CD4-positive, alpha-beta T cell treated with Interleukin-10 for 1 hour (primary cell): ENCODE data around the gene SDE2.
"Not testable (repeated sequence)": the region's sequence is repeated elsewhere in the genome, so short reads cannot be mapped to it uniquely, and the experiment has no call there.

ENCODE experiments used
- DNase-seq: peaks from one replicate; pipeline ENCODE4 v3.0.0-alpha.2; 2020

The SDE2 gene

GRCh38 chr1:225999227-225999911, at the start of gene SDE2:
Gene SDE2, minus strand, starts transcription at chr1:225999343. Its CDS starts 31 bp downstream, at chr1:225999312.
- DNase-seq: peak; percentile 100

DNA sequence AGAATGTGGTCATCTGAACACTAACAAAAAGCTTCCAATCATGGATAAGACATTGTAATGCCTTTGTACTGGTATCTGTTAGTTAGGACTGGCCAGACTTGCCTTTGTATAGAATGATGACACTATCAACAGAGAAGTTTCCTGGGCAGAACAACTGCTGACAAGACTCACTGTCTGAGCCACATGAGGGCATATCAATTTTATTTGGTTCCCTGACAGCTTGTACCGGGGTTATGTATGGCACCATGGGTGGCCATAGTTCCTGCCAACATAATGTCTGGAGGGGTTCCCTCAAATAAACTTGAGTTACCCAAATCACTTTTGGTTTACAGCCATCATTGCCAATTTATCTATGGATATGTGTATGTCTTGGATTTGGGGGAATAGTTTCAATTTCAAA, 49.7 kb upstream of the SDE2 start:
- no peak for DNase-seq

GRCh38 chr1:226047495-226047894, 48.4 kb upstream of the SDE2 start:
- DNase-seq: no peak

- DNase-seq: no peak
Observed at GRCh38 chr1:226046240-226046639, 47.1 kb upstream of the SDE2 start.

- DNase-seq: no peak
Observed at GRCh38 chr1:226044514-226045101, 45.5 kb upstream of the SDE2 start.

DNA sequence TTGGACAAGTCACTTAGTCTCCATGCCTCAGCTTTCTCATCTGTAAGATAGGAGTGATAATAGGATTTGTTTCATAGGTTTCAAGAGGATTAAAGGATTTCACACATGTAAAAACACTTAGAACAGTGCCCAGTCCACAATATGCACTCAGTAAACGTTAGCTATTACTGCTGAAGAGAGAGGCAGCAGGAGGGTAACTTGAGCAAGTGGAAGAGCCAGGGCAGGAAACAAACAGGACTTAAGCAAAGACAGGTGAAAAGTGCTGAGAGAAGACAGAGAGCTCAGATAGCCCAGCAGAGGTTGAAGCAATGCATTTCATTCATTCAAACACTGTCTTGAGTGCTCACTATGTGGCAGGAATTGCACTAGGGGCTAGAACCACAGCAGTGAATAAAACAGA, 42.3 kb upstream of the SDE2 start:
- no peak for DNase-seq

GRCh38 chr1:226038661-226039060, 39.5 kb upstream of the SDE2 start:
- DNase-seq: no peak

DNA sequence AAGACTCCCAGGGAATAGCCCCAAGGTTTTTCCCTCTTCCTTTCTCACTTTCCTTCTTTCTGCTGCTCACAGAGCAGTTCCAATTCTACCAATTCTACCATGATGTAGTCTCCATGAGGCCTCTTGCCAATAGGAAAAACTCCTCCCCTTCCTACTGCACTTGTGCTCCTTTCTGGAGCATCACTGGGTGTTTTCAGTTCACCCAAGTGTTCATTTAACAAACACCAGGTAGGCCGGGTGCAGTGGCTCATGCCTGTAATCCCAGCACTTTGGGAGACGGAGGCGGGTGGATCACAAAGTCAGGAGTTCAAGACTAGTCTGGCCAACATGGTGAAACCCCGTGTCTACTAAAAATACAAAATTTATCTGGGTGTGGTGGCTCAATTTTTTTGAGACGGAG, 36.8 kb upstream of the SDE2 start:
- no peak for DNase-seq

DNA sequence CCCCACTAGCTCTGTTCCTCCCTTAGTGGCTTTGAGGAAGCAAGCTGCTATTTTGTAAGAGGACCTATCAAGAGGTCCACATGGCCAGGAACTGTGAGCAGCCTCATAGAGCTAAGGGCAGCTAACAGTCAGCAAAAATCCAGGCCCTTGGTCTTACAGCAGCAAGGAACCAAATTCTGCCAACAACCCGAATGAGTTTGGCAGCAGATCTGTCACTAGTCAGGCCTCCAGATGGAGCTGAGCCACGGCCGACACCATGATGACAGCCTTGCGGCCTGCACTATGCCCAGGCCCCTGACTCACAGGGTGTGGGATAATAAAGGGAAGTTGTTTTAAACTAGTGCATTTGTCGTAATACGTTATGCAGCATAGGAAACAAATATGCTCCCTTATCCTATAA, 35.3 kb upstream of the SDE2 start:
- DNase-seq: peak; percentile 26

DNA sequence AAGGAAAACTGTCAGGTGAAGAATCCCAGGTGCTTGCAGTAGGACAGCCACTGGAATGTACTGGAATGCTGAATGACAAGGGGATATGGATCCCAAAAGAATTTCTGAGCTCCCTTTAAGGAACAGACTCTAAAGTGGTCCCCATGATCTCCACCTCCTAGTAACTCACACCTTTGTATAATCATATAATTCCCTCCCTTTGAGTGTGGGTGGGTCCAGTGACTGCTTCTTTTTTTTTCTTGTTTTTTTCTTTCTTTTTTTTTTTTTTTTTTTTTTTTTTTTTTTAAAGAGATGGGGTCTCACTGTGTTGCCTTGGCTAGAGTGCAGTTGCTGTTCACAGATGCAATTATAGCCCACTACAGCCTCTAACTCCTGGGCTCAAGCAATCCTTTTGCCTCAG, 34.8 kb upstream of the SDE2 start:
- no peak for DNase-seq

DNA sequence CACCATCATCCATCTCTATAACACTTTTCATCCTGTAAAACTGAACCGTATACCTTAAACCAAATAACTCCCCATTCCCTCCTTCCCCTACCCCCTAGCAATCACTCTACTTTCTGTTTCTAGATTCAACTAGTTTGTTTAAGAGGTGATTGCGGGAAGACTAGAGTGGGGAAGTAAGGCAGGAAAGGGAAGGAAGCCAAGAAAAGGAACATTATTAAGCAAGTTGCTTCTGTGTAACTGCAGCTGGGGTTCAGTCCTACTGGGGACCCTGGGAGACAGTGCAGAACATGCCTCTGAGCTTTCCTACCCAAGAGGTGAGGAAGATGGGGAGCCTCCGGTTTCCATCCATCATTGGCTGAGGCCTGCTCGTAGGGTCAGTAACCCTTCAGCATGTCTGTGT, 34.4 kb upstream of the SDE2 start:
- DNase-seq: no peak

DNA sequence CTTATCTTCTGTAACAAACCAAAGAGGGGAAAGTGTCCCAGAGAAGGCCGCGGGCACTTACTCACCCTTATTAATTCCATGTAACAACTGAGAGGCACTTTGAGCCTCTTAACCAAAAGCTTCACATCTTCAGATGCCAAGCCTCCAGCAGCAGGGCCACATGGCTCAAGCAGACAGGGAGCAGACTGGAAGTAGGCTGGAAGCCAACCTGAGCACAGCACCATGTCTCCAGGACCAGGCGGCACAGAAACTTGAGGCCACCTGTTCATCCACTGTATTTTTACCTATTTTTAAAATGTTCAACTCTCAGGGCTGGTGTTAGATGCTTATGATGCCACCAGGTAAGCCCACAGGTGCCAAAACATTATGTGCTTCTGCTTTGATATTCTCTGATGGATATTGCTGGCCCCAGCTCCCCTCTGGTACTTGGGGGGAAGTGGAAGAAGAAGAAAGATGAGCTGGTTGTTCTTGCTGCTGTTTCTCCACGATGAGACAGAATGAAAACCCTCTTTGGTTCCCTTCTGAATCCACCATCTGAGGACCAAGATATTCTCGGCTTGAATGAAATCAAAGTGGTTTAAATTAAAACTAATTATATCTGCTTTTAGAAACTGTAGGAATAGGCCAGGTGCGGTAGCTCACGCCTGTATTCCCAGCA, 30.6 kb upstream of the SDE2 start:
- no peak for DNase-seq

- no peak for DNase-seq
Observed at GRCh38 chr1:226029093-226029496, 30.0 kb upstream of the SDE2 start.

- DNase-seq: no peak
Observed at GRCh38 chr1:226027538-226028217, 28.5 kb upstream of the SDE2 start.

- DNase-seq: no peak
Observed at GRCh38 chr1:226026833-226027232, 27.7 kb upstream of the SDE2 start.

DNA sequence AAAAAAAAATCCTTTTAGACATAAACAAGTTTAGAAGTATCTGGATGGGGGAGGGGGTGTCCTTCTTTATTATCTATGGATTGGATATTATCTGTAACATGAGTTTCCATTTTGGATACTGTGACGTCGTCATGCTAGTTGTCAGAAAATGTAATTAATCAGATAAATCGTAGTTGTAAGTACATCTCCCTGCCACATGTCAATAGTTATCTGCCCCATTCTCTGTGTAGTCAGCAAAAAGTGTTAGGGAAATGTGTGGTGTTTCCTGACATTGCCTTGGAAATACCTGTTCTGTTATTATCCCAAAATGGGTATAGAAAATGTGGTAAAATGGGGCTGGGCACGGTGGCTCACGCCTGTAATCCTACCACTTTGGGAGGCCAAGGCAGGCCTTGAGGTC, 24.6 kb upstream of the SDE2 start:
- DNase-seq: no peak

- DNase-seq: no peak
Observed at GRCh38 chr1:226021801-226022200, 22.7 kb upstream of the SDE2 start.

DNA sequence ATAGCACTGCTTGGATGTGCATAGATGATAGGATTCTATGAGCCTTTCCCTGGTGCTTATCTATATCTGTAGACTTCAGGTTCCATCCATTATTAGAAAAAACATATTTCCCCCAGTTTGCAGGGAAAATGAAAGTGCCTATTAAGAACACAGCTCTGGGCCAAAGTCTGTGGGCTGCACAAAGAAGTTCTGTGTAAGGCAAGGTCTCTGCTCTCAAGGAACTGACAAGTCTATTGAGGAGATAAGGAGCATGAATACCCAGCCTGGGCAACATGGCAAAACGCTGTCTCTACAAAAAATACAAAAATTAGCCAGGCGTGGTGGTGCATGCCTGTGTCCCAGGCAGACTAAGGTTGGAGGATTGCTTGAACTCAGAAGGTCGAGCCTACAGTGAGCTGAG, 22.3 kb upstream of the SDE2 start:
- DNase-seq: no peak

GRCh38 chr1:226019572-226019971, 20.4 kb upstream of the SDE2 start:
- DNase-seq: no peak

- DNase-seq: no peak
Observed at GRCh38 chr1:226017070-226017469, 17.9 kb upstream of the SDE2 start.

DNA sequence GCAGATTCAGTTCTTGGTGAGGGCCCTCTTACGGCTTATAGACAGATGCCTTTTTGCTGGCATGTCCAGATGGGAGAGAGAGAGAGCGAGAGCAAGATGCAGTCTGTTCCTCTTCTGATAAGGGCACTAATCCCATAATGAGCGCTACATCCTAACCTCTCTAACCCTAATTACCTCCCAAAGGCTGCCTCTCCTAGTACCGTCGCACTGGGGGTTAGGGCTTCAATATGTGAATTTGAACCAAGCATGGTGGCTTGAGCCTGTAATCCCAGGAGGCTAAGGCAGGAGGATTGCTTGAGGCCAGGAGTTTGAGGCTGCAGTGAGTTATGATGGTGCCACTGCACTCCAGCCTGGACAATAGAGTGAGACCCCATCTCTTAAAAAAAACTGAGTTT, 10.5 kb upstream of the SDE2 start:
- no peak for DNase-seq

- DNase-seq: not testable (repeated sequence)
Observed at GRCh38 chr1:226007126-226007892, 8.2 kb upstream of the SDE2 start.

DNA sequence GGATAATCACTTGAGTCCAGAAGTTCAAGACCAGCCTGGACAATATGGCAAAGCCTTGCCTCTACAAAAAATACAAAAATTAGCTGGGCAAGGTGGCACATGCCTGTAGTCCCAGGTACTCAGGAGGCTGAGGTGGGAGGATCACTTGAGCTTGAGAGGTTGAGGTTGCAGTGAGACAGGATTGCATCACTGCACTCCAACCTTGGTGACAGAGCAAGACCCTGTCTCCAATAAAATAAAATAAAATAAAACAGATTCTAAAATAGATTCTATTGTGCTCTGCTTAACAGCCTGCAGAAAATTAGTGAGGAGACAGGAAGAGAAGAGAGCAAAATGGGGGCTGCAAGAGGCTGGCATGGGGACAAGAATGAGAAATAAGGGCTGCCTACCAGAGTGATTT, 7.5 kb upstream of the SDE2 start:
- no peak for DNase-seq
